CD4-positive, alpha-beta T cell treated with Interleukin-15 for 4 hours (primary cell): ENCODE measurements around the gene RAP1GAP2.
A peak's percentile ranks its signal among the peaks of the same experiment; 100 is the strongest.
"Not testable (repeated sequence)": the region's sequence is repeated elsewhere in the genome, so short reads cannot be mapped to it uniquely, and the experiment has no call there.

Experiments
- DNase-seq: peaks from one replicate; pipeline ENCODE4 v3.0.0-alpha.2; 2020; ENCODE audit warnings: low spot score

RAP1GAP2 gene

GRCh38 chr17:2996810-2997670 is 200.8 kb downstream of the RAP1GAP2 start:
- DNase-seq, result no peak

DNA sequence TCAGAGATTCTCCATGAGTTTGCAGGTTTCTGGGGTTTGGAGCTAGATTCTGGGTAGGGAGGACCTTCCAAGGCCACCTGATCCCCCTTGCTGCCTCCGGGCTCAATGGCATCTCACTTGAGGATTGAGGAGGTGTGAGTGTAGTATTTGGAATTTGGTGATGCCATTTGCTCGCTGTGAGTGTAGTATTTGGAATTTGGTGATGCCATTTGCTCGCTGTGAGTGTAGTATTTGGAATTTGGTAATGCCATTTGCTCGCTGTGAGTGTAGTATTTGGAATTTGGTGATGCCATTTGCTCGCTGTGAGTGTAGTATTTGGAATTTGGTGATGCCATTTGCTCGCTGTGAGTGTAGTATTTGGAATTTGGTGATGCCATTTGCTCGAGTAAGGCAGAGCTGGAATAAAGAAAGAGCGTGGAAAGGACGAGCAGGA is 202.2 kb downstream of the RAP1GAP2 start:
- not testable (repeated sequence) for DNase-seq

GRCh38 chr17:3002538-3003295 is 206.5 kb downstream of the RAP1GAP2 start:
- no peak for DNase-seq

DNA sequence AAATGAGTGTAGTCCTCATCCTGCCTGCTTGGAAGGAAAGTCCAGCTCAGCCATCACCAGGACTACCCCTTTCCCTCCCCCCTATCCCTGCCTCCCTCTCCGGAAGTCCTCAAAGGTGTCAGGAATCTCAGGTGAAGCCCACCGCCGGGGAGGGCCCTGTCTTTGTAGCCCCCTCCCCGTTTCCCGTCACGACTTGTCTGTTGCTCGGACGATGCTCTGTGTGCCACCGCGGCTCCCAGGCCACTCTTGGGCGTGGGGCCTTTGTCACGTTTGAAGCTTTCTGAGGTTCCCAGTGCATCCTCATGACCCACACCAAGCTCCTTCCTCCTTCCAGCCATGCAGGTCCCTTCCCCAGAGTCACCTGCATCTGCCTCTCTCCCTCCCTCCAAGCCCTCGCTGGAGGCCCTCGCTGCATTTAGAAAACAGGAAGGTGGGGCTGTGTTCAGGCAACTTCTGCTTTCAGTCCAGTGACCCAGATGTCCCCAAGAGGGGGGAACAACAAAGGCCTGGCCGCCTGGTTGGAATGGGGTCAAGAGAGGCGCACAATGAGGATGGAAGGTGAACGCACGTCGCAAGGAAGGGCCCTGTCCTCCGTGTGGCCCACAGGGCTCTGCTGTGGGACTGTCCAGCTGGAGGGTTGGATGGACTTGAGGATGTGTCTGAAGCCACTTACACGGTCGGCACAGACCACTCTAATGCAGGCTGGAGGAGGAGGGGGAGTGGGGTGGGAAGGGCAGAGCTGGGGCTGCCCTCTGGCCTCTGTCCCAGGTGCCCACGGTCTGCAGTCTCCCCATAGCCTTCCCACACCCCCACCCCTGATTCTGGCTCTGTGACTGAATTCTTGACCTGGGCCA is 207.3 kb downstream of the RAP1GAP2 start:
- DNase-seq, result no peak

GRCh38 chr17:3004150-3004801 is 208.0 kb downstream of the RAP1GAP2 start:
- peak; percentile 27 for DNase-seq

DNA sequence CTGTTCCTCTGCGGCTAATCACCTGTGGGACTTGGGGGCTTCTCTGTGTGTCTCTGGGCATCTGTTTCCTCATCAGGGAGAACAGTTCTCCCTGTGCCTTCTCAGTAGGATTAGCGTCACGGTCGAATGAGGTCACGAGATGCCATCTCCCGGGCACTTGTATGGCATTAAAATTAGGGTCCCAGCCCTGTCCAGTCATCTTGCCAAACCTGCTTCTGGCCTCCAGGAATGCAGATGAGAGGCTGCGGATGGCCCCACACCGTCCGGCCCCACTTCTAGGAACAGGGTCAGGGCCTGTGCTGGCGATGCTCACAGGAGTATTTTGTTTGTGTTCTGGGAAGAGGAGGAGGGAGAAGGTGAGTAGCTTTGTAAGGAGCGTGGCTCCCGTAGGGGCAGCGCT is 208.7 kb downstream of the RAP1GAP2 start:
- DNase-seq, result no peak

DNA sequence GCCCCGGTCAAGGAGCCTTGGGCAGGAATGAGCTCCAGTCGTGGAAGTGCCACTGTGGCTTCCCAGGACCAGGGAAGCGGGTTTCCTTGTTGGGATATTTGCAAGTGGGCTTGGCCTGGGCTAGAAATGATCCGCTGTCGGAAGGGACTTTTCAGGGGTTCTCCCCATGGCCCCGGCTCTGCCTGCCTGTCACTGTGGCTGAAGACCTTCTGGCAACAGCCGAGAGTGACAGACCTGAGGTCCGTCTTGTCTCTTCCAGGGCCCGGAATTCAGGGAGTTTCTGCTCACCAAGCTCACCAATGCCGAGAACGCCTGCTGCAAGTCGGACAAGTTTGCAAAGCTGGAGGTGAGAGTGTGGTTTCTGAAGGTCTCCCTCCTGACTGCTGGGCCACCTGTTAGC is 209.5 kb downstream of the RAP1GAP2 start:
- DNase-seq, result no peak

DNA sequence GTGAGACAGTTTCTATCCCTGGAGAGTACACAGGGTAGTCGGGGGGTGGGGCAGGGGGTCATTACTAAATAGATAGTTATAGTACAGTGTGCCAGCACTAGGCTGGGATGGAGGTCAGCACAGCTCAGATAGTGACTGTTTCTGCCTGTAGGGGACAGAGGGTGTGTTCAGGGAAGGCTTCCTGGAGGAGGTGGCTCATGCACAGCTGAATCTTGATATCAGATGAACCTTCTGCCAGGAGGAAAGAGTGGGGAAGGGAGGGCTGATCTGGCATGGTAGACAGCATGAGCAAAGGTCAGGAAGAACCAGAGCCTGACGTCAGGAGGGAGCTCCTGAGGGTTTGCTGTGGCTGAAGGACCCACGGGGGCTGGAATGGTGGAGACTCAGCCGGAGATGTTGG is 210.6 kb downstream of the RAP1GAP2 start:
- DNase-seq, result no peak

DNA sequence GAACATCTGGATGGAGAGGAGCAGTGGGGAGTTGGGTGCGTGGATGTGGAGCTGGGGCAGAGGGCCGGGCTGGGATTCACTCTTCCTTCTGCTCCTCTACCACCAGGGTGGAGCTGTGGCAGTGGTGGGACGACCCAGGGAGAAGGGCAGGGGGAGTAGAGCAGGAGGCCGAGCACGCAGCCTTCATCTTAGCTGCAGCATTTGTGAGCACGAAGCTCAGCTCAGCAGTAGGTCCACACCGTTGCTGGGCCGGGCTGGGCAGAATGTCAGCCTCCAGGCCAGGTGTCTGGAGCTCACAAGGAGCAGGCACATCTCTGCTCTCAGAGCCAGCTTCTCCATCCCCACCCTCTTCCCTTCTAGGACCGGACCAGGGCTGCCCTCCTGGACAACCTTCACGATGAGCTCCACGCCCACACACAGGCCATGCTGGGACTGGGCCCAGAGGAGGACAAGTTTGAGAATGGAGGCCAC is 211.4 kb downstream of the RAP1GAP2 start:
- no peak for DNase-seq

- no peak for DNase-seq
These were observed 212.4 kb downstream of the RAP1GAP2 start for GRCh38 chr17:3008336-3009288.

- DNase-seq, result no peak
These were observed 213.2 kb downstream of the RAP1GAP2 start for GRCh38 chr17:3009411-3009920.

GRCh38 chr17:3011891-3012290 is 215.7 kb downstream of the RAP1GAP2 start:
- DNase-seq, result no peak

- peak; percentile 41 for DNase-seq
These were observed 216.8 kb downstream of the RAP1GAP2 start for GRCh38 chr17:3012926-3013581.

DNA sequence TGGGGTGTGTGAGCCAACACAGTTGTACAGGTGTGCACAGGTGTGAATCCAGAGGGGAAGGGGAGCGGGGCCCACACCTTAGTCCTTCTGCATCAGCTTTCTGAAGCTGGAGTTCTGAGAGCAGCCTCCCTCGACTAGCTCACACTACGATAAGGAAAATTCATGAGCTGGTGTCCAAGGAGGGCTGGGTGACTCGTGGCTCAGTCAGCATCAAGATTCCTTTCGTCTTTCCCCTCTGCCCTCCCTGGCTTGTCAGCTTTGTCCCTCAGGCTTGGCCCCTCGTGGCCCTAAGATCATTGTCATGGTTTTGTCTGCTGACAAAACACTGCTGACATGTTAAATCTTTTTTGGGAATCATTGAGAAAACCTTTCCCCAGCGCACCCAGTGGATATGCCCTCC is 219.7 kb downstream of the RAP1GAP2 start:
- no peak for DNase-seq

- DNase-seq, result no peak
These were observed 221.7 kb downstream of the RAP1GAP2 start for GRCh38 chr17:3017936-3018335.

- DNase-seq, result no peak
These were observed 223.5 kb downstream of the RAP1GAP2 start for GRCh38 chr17:3019761-3020160.

GRCh38 chr17:3020381-3020780 is 224.1 kb downstream of the RAP1GAP2 start:
- DNase-seq, result no peak

DNA sequence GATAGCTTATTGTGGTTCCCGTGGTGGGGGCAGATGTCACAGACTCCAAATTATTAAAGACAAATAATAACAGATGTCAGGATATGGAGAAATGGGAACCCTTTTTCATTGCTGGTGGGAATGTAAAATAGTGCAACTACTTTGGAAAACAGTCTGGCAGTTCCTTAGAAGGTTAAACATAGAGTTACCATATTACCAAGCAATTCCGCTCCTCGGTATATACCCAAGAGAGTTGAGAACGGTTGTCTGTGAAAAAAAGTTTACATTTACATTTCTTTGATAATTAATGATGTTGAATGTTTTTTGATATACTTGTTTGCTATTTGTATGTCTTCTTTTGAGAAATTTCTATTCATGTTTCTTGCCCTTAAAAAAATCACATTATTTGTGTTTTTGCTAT is 226.0 kb downstream of the RAP1GAP2 start:
- DNase-seq, result no peak

- no peak for DNase-seq
These were observed 228.1 kb downstream of the RAP1GAP2 start for GRCh38 chr17:3024346-3024745.
